Measurements from ENCODE around the gene MYO1H. TPM values are rescaled to one million over a fixed set of nuclear protein-coding genes. Genes with fewer than 3 reads are reported as not detected.

The MYO1H gene
- total and polyA plus RNA-seq, 2 experiments from 2014 or later, result not detected

DNA sequence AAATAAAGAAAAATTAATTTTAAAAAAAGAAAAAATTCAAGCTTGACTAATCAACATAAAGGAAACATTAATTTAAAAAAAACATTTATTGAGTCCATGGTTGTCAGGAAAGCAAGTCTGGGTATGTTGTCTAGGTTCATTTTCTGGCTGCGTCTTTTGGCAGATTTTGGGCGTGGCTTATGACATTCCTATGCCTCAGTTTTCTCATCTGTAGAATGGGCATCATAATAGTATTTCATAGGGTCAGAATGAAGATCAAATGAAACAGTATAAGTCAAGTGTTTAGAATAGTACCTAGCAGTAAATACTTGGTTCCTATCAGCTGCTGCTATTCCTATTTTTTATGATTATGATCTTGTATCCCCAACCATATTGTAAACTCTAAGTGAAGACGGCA lies 40.5 kb downstream of the MYO1H start:
- Mint-ChIP-seq H3K9me3 (peaks cover 4% of the 10 kb centered on the region; the same call in 2 of the 3 replicates), H3K27me3 (ENCODE audit: insufficient read depth, low read depth, poor library complexity) (peaks cover 4% of the 10 kb centered on the region), H3K4me3 (no peak overlapping the region), H3K36me3 (ENCODE audit: low read depth) (no peaks in the 10 kb centered on the region), H3K4me1 (no peaks in the 10 kb centered on the region; the same call in 2 of the 3 replicates), H3K27ac (no peak overlapping the region)
- Histone ChIP-seq H3K79me2 (replicated peaks; ENCODE audit: insufficient read depth) (no peaks in the 10 kb centered on the region), H3K4me2 (no peak overlapping the region), H3K27me3 (ENCODE audit: insufficient read depth) (no peaks in the 10 kb centered on the region), H3K36me3 (ENCODE audit: insufficient read depth) (no peaks in the 10 kb centered on the region), H2AFZ (no peak overlapping the region), H3K27ac (ENCODE audit: low read depth) (no peak overlapping the region), H3F3A (replicated peaks; ENCODE audit: low read depth) (no peaks in the 10 kb centered on the region), H3K4me3 (no peak overlapping the region), H3K4me1 (ENCODE audit: insufficient read depth) (peaks cover 3% of the 10 kb centered on the region; the same call in 1 of the 2 replicates), H3K9me2 (ENCODE audit: insufficient read depth) (no peaks in the 10 kb centered on the region), H4K20me1 (replicated peaks; ENCODE audit: insufficient read depth) (no peaks in the 10 kb centered on the region)
- DNase-seq (ENCODE audit: low spot score) (no peak), ATAC-seq (no peak)
- no peak for TF ChIP-seq ZNF331 (CRISPR knock-in tag; IDR thresholded peaks at IDR 0.05; ENCODE audit: low read depth)
- no peak for TF ChIP-seq NANOG (IDR thresholded peaks at IDR 0.05; ENCODE audit: borderline replicate concordance)
- no peak for TF ChIP-seq CREB1 (CRISPR knock-in tag; IDR thresholded peaks at IDR 0.05; ENCODE audit: low read depth)
- TF ChIP-seq, protein P1, sequence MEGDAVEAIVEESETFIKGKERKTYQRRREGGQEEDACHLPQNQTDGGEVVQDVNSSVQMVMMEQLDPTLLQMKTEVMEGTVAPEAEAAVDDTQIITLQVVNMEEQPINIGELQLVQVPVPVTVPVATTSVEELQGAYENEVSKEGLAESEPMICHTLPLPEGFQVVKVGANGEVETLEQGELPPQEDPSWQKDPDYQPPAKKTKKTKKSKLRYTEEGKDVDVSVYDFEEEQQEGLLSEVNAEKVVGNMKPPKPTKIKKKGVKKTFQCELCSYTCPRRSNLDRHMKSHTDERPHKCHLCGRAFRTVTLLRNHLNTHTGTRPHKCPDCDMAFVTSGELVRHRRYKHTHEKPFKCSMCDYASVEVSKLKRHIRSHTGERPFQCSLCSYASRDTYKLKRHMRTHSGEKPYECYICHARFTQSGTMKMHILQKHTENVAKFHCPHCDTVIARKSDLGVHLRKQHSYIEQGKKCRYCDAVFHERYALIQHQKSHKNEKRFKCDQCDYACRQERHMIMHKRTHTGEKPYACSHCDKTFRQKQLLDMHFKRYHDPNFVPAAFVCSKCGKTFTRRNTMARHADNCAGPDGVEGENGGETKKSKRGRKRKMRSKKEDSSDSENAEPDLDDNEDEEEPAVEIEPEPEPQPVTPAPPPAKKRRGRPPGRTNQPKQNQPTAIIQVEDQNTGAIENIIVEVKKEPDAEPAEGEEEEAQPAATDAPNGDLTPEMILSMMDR (conservative IDR thresholded peaks at IDR 0.05; ENCODE audit: low read depth in 2 of 2), result no peak

DNA sequence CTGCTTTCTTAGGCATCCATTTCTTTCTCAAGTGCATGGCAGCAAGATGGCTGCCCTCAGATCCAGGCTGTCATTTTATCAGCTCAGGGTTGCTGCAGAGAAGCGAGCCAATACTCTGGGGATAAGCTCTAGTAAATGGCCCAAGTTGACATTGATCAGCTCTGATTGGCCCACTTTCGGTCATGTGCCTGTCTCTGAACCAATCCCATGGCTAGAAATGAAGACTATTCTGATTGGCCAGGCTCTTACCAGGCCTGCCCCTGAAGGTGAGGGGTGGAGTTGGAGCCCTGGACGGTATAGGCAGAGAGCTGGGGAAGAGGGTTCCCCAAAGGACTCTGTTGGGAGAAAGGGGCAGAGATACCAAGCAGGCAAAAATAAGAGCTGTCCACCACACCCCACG lies 41.4 kb downstream of the MYO1H start:
- peak; percentile 34 for DNase-seq (ENCODE audit: low spot score)
- Histone ChIP-seq H2AFZ (peak overlapping the region; percentile 84; the same call in 1 of the 2 replicates), H3F3A (replicated peaks; ENCODE audit: low read depth) (no peaks in the 10 kb centered on the region), H3K9me2 (ENCODE audit: insufficient read depth) (no peaks in the 10 kb centered on the region), H3K36me3 (ENCODE audit: insufficient read depth) (no peaks in the 10 kb centered on the region), H3K4me2 (no peak overlapping the region), H3K27ac (ENCODE audit: low read depth) (no peak overlapping the region), H3K79me2 (replicated peaks; ENCODE audit: insufficient read depth) (no peaks in the 10 kb centered on the region), H3K27me3 (ENCODE audit: insufficient read depth) (no peaks in the 10 kb centered on the region), H4K20me1 (replicated peaks; ENCODE audit: insufficient read depth) (no peaks in the 10 kb centered on the region), H3K4me1 (ENCODE audit: insufficient read depth) (peaks cover 3% of the 10 kb centered on the region; the same call in 1 of the 2 replicates), H3K4me3 (no peak overlapping the region)
- H3K4me3 Mint-ChIP-seq, result no peak overlapping the region
- H3K9me3 Mint-ChIP-seq, result peaks cover 4% of the 10 kb centered on the region; the same call in 2 of the 3 replicates
- H3K27me3 Mint-ChIP-seq (ENCODE audit: insufficient read depth, low read depth, poor library complexity), result peaks cover 4% of the 10 kb centered on the region
- TF ChIP-seq, protein P1 (conservative IDR thresholded peaks at IDR 0.05; ENCODE audit: low read depth in 2 of 2), result no peak
- TF ChIP-seq CREB1 (CRISPR knock-in tag; IDR thresholded peaks at IDR 0.05; ENCODE audit: low read depth), result no peak
- H3K36me3 Mint-ChIP-seq (ENCODE audit: low read depth), result no peaks in the 10 kb centered on the region
- H3K27ac Mint-ChIP-seq, result no peak overlapping the region
- H3K4me1 Mint-ChIP-seq, result no peaks in the 10 kb centered on the region; the same call in 2 of the 3 replicates
- ATAC-seq, result peak; percentile 59

All from GM23338 (cell line).